NCI-H1436 (cell line): Measurements from ENCODE around the gene FEZF2.

Experiments used
- DNase-seq: peaks from one replicate; lab custom pipeline; 2025; lab: John Stamatoyannopoulos, UW

Gene FEZF2

GRCh38 chr3:62373215-62373614, at the start of gene FEZF2:
FEZF2 (minus strand) TSS chr3:62373550; CDS start chr3:62372868, 682 bp downstream.
- DNase-seq = no peak

GRCh38 chr3:62421207-62421606, 47.9 kb upstream of the FEZF2 start:
- peak; percentile 49 for DNase-seq

- DNase-seq = no peak
Observed at GRCh38 chr3:62416144-62416543, 42.8 kb upstream of the FEZF2 start.

- no peak for DNase-seq
Observed at GRCh38 chr3:62415312-62415801, 42.0 kb upstream of the FEZF2 start.

- no peak for DNase-seq
Observed at GRCh38 chr3:62414786-62415185, 41.4 kb upstream of the FEZF2 start.

GRCh38 chr3:62413687-62414086, 40.3 kb upstream of the FEZF2 start:
- no peak for DNase-seq

GRCh38 chr3:62406945-62407344, 33.6 kb upstream of the FEZF2 start:
- no peak for DNase-seq

- no peak for DNase-seq
Observed at GRCh38 chr3:62405566-62405965, 32.2 kb upstream of the FEZF2 start.

GRCh38 chr3:62405135-62405534, 31.8 kb upstream of the FEZF2 start:
- DNase-seq = no peak

- DNase-seq = no peak
Observed at GRCh38 chr3:62404321-62404720, 31.0 kb upstream of the FEZF2 start.

- no peak for DNase-seq
Observed at GRCh38 chr3:62403765-62404164, 30.4 kb upstream of the FEZF2 start.

- no peak for DNase-seq
Observed at GRCh38 chr3:62392626-62393292, 19.4 kb upstream of the FEZF2 start.

GRCh38 chr3:62387251-62387650, 13.9 kb upstream of the FEZF2 start:
- DNase-seq = no peak

- DNase-seq = no peak
Observed at GRCh38 chr3:62379321-62379798, 6.0 kb upstream of the FEZF2 start.

GRCh38 chr3:62378921-62379320, 5.6 kb upstream of the FEZF2 start:
- DNase-seq = no peak

GRCh38 chr3:62378311-62378789, 5.0 kb upstream of the FEZF2 start:
- no peak for DNase-seq

- no peak for DNase-seq
Observed at GRCh38 chr3:62376906-62377877, 3.8 kb upstream of the FEZF2 start.

- no peak for DNase-seq
Observed at GRCh38 chr3:62376454-62376720, 3.0 kb upstream of the FEZF2 start.

- no peak for DNase-seq
Observed at GRCh38 chr3:62375655-62376453, 2.5 kb upstream of the FEZF2 start.

GRCh38 chr3:62374341-62375218, 1.2 kb upstream of the FEZF2 start:
- DNase-seq = no peak

- no peak for DNase-seq
Observed at GRCh38 chr3:62373714-62374333, 474 bp upstream of the FEZF2 start.
